ENCODE data around the gene LHX1.

- TF ChIP-seq POLR2A (IDR thresholded peaks at IDR 0.05) (no peak), CTCF (IDR thresholded peaks at IDR 0.05) (no peak)
Measured at GRCh38 chr17:36910513-36910912, 26.8 kb upstream of the LHX1 start.
